WTC11 (cell line): ENCODE measurements around the gene CD69.
"Not testable (repeated sequence)": the region's sequence is repeated elsewhere in the genome, so short reads cannot be mapped to it uniquely, and the experiment has no call there.

Experiments
- CREB1 ChIP-seq: sonication (generic); formaldehyde crosslinking; IDR thresholded peaks from 2 replicates; pipeline ENCODE4 v1.8.0; 2023; ENCODE audit warnings: mild to moderate bottlenecking, missing genetic modification reagents
- CTCF ChIP-seq: fragments of 200-600 bp; IDR thresholded peaks from 2 replicates; pipeline ENCODE4 v1.8.0; 2022; ENCODE audit warnings: antibody characterized with exemption
- ERG ChIP-seq: fragments of 250-450 bp; sonication (Bioruptor Pico); IDR thresholded peaks from 2 replicates; pipeline ENCODE4 v1.8.0; 2021; ENCODE audit warnings: mild to moderate bottlenecking
- MLX ChIP-seq: sonication (generic); formaldehyde crosslinking; IDR thresholded peaks from 2 replicates; pipeline ENCODE4 v1.8.1; 2023; ENCODE audit warnings: mild to moderate bottlenecking, missing genetic modification reagents, moderate library complexity
- SP1 ChIP-seq: sonication (generic); formaldehyde crosslinking; conservative IDR thresholded peaks from 2 replicates; pipeline ENCODE4 v1.8.1; 2022; ENCODE audit warnings: missing genetic modification reagents
- USF2 ChIP-seq: sonication (generic); formaldehyde crosslinking; IDR thresholded peaks from 2 replicates; pipeline ENCODE4 v1.8.1; 2023; ENCODE audit warnings: mild to moderate bottlenecking, missing genetic modification reagents, moderate library complexity
- ZNF232 ChIP-seq: sonication (generic); formaldehyde crosslinking; IDR thresholded peaks from 2 replicates; pipeline ENCODE4 v1.8.0; 2022; ENCODE audit warnings: mild to moderate bottlenecking, missing genetic modification reagents
- TF ChIP-seq, protein P1 (sequence below): sonication (generic); formaldehyde crosslinking; IDR thresholded peaks from 2 replicates; pipeline ENCODE4 v1.8.0; 2022; ENCODE audit warnings: missing genetic modification reagents
- TF ChIP-seq, protein P2 (sequence below): sonication (generic); formaldehyde crosslinking; IDR thresholded peaks from 2 replicates; pipeline ENCODE4 v1.8.0; 2023; ENCODE audit warnings: mild to moderate bottlenecking, missing genetic modification reagents

DNA sequence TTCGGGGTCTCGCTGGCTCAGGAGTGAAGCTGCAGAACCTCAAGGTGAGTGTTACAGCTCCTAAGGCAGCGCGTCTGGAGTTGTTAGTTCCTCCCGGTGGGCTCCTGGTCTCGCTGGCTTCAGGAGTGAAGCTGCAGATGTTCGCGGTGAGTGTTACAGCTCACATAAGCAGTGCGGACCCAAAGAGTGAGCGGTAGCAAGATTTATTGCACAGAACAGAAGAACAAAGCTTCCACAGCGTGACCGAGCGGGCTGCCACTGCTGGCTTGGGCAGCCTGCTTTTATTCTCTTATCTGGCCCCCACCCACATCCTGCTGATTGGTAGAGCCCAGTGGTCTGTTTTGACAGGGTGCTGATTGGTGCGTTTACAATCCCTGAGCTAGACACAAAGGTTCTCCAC is 21.8 kb downstream of the CD69 start:
- TF ChIP-seq CTCF; USF2; MLX (CRISPR knock-in tag); CREB1 (CRISPR knock-in tag); ERG; ZNF232 (CRISPR knock-in tag); SP1 (CRISPR knock-in tag): not testable (repeated sequence)
- TF ChIP-seq, protein P1, sequence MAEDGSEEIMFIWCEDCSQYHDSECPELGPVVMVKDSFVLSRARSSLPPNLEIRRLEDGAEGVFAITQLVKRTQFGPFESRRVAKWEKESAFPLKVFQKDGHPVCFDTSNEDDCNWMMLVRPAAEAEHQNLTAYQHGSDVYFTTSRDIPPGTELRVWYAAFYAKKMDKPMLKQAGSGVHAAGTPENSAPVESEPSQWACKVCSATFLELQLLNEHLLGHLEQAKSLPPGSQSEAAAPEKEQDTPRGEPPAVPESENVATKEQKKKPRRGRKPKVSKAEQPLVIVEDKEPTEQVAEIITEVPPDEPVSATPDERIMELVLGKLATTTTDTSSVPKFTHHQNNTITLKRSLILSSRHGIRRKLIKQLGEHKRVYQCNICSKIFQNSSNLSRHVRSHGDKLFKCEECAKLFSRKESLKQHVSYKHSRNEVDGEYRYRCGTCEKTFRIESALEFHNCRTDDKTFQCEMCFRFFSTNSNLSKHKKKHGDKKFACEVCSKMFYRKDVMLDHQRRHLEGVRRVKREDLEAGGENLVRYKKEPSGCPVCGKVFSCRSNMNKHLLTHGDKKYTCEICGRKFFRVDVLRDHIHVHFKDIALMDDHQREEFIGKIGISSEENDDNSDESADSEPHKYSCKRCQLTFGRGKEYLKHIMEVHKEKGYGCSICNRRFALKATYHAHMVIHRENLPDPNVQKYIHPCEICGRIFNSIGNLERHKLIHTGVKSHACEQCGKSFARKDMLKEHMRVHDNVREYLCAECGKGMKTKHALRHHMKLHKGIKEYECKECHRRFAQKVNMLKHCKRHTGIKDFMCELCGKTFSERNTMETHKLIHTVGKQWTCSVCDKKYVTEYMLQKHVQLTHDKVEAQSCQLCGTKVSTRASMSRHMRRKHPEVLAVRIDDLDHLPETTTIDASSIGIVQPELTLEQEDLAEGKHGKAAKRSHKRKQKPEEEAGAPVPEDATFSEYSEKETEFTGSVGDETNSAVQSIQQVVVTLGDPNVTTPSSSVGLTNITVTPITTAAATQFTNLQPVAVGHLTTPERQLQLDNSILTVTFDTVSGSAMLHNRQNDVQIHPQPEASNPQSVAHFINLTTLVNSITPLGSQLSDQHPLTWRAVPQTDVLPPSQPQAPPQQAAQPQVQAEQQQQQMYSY (CRISPR knock-in tag), result not testable (repeated sequence)
- TF ChIP-seq, protein P2, sequence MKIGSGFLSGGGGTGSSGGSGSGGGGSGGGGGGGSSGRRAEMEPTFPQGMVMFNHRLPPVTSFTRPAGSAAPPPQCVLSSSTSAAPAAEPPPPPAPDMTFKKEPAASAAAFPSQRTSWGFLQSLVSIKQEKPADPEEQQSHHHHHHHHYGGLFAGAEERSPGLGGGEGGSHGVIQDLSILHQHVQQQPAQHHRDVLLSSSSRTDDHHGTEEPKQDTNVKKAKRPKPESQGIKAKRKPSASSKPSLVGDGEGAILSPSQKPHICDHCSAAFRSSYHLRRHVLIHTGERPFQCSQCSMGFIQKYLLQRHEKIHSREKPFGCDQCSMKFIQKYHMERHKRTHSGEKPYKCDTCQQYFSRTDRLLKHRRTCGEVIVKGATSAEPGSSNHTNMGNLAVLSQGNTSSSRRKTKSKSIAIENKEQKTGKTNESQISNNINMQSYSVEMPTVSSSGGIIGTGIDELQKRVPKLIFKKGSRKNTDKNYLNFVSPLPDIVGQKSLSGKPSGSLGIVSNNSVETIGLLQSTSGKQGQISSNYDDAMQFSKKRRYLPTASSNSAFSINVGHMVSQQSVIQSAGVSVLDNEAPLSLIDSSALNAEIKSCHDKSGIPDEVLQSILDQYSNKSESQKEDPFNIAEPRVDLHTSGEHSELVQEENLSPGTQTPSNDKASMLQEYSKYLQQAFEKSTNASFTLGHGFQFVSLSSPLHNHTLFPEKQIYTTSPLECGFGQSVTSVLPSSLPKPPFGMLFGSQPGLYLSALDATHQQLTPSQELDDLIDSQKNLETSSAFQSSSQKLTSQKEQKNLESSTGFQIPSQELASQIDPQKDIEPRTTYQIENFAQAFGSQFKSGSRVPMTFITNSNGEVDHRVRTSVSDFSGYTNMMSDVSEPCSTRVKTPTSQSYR (CRISPR knock-in tag), result not testable (repeated sequence)
